ENCODE data around the gene PDE8B.

The PDE8B gene

GRCh38 chr5:77232574-77233358 lies 22.3 kb downstream of the PDE8B start:
- DNase-seq = peak in 1 of 2 donors; percentile 42

GRCh38 chr5:77235846-77236721 lies 25.6 kb downstream of the PDE8B start:
- DNase-seq = no peak

- DNase-seq = peak in 1 of 2 donors; percentile 12
Observed at GRCh38 chr5:77239126-77239741, 28.8 kb downstream of the PDE8B start.

GRCh38 chr5:77241444-77241843 lies 31.0 kb downstream of the PDE8B start:
- no peak for DNase-seq

- DNase-seq = no peak
Observed at GRCh38 chr5:77249475-77249874, 39.0 kb downstream of the PDE8B start.

GRCh38 chr5:77250021-77250420 lies 39.5 kb downstream of the PDE8B start:
- DNase-seq = no peak

GRCh38 chr5:77251921-77252320 lies 41.4 kb downstream of the PDE8B start:
- DNase-seq = no peak

GRCh38 chr5:77255617-77256016 lies 45.1 kb downstream of the PDE8B start:
- no peak for DNase-seq

GRCh38 chr5:77256406-77256805 lies 45.9 kb downstream of the PDE8B start:
- no peak for DNase-seq

GRCh38 chr5:77258652-77259051 lies 48.2 kb downstream of the PDE8B start:
- DNase-seq = no peak

GRCh38 chr5:77259476-77259875 lies 49.0 kb downstream of the PDE8B start:
- DNase-seq = no peak

GRCh38 chr5:77262697-77263096 lies 52.2 kb downstream of the PDE8B start:
- DNase-seq = no peak

- DNase-seq = no peak
Observed at GRCh38 chr5:77266291-77266690, 55.8 kb downstream of the PDE8B start.

GRCh38 chr5:77267496-77267895 lies 57.0 kb downstream of the PDE8B start:
- no peak for DNase-seq

GRCh38 chr5:77272206-77272605 lies 61.7 kb downstream of the PDE8B start:
- DNase-seq = no peak

- DNase-seq = no peak
Observed at GRCh38 chr5:77277759-77278158, 67.3 kb downstream of the PDE8B start.

- no peak for DNase-seq
Observed at GRCh38 chr5:77280036-77280435, 69.6 kb downstream of the PDE8B start.

- DNase-seq = no peak
Observed at GRCh38 chr5:77281969-77282336, 71.5 kb downstream of the PDE8B start.

- no peak for DNase-seq
Observed at GRCh38 chr5:77282337-77283027, 72.0 kb downstream of the PDE8B start.

GRCh38 chr5:77285251-77285841 lies 74.9 kb downstream of the PDE8B start:
- DNase-seq = no peak

- DNase-seq = no peak
Observed at GRCh38 chr5:77292026-77292757, 81.7 kb downstream of the PDE8B start.

- no peak for DNase-seq
Observed at GRCh38 chr5:77294185-77294584, 83.7 kb downstream of the PDE8B start.

Measured in CD4-positive, alpha-beta T cell treated with Interleukin-1 beta for 1 hour (primary cell).